Muscle of arm (tissue), 14 donors: ENCODE data around the gene YIPF3. TPM values are rescaled to one million over a fixed set of nuclear protein-coding genes. Genes with fewer than 3 reads are reported as not detected.
"Not testable (repeated sequence)": the region's sequence is repeated elsewhere in the genome, so short reads cannot be mapped to it uniquely, and the experiment has no call there.

Experiments
- DNase-seq: peaks from one replicate; pipeline ENCODE4 v3.0.0-alpha.2; 2013
- long read RNA-seq, 11 donors: transcript quantifications; one replicate each; lab custom pipeline, GENCODE V29; 2026
- polyA plus RNA-seq, 12 donors: library from polyadenylated mRNA; unstranded; fragments of 120-200 nt; gene quantifications; one replicate each; pipeline ENCODE4 v1.2.1, GENCODE V29; 2013; ENCODE audit not compliant: insufficient read length in 12 of 12

YIPF3 gene
- 10 to 100 TPM in 11 of 12 donors, not detected in 1; 72.9 to 96.0 (median 85.0) TPM for polyA plus RNA-seq
- long read RNA-seq, donor 1, transcript YIPF3-211 (3 exons, 652 nt) = minor isoform, 10 of 168 reads
- long read RNA-seq, donor 1, transcript YIPF3-202 (9 exons, 1,576 nt) = major isoform, 46 of 168 reads
- long read RNA-seq, donor 1, partial matches to known transcripts = 94 of 168 reads
- long read RNA-seq, donor 1, other reads (novel, unspliced or antisense) = 12 of 168 reads
- long read RNA-seq, donor 2, transcript YIPF3-202 (9 exons, 1,576 nt) = major isoform, 34 of 50 reads
- long read RNA-seq, donor 2, partial matches to known transcripts = 13 of 50 reads
- long read RNA-seq, donor 2, other reads (novel, unspliced or antisense) = 0 of 50 reads
- long read RNA-seq, donor 3, transcript YIPF3-202 (9 exons, 1,576 nt) = major isoform, 16 of 33 reads
- long read RNA-seq, donor 3, partial matches to known transcripts = 12 of 33 reads
- long read RNA-seq, donor 3, other reads (novel, unspliced or antisense) = 0 of 33 reads
- long read RNA-seq, donor 4, transcript YIPF3-202 (9 exons, 1,576 nt) = major isoform, 9 of 19 reads
- long read RNA-seq, donor 4, partial matches to known transcripts = 7 of 19 reads
- long read RNA-seq, donor 4, other reads (novel, unspliced or antisense) = 0 of 19 reads
- long read RNA-seq, donor 5, transcript YIPF3-202 (9 exons, 1,576 nt) = major isoform, 43 of 60 reads
- long read RNA-seq, donor 5, partial matches to known transcripts = 11 of 60 reads
- long read RNA-seq, donor 5, other reads (novel, unspliced or antisense) = 0 of 60 reads
- long read RNA-seq, donor 6, transcript YIPF3-202 (9 exons, 1,576 nt) = major isoform, 20 of 34 reads
- long read RNA-seq, donor 6, partial matches to known transcripts = 11 of 34 reads
- long read RNA-seq, donor 6, other reads (novel, unspliced or antisense) = 0 of 34 reads
- long read RNA-seq, donor 7, transcript YIPF3-202 (9 exons, 1,576 nt) = major isoform, 12 of 30 reads
- long read RNA-seq, donor 7, partial matches to known transcripts = 14 of 30 reads
- long read RNA-seq, donor 7, other reads (novel, unspliced or antisense) = 0 of 30 reads
- long read RNA-seq, donor 8, transcript YIPF3-202 (9 exons, 1,576 nt) = major isoform, 26 of 46 reads
- long read RNA-seq, donor 8, partial matches to known transcripts = 14 of 46 reads
- long read RNA-seq, donor 8, other reads (novel, unspliced or antisense) = 0 of 46 reads
- long read RNA-seq, donor 9, transcript YIPF3-202 (9 exons, 1,576 nt) = major isoform, 19 of 37 reads
- long read RNA-seq, donor 9, partial matches to known transcripts = 12 of 37 reads
- long read RNA-seq, donor 9, other reads (novel, unspliced or antisense) = 0 of 37 reads
- long read RNA-seq, donor 10, transcript YIPF3-202 (9 exons, 1,576 nt) = major isoform, 31 of 48 reads
- long read RNA-seq, donor 10, partial matches to known transcripts = 14 of 48 reads
- long read RNA-seq, donor 10, other reads (novel, unspliced or antisense) = 0 of 48 reads
- long read RNA-seq, donor 11, transcript YIPF3-202 (9 exons, 1,576 nt) = major isoform, 35 of 74 reads
- long read RNA-seq, donor 11, partial matches to known transcripts = 33 of 74 reads
- long read RNA-seq, donor 11, other reads (novel, unspliced or antisense) = 0 of 74 reads

- peak; percentile 97 for DNase-seq
These were observed at the start of gene YIPF3, which contains the start of gene POLR1C for GRCh38 chr6:43516697-43517504. YIPF3 (minus strand) TSS chr6:43516926; CDS start chr6:43516807, 119 bp downstream. POLR1C (plus strand) TSS chr6:43517089; CDS start chr6:43517110, 21 bp downstream.

- DNase-seq = no peak
These were observed 42.6 kb upstream of the YIPF3 start for GRCh38 chr6:43559328-43559727.

GRCh38 chr6:43557620-43558019 is 40.9 kb upstream of the YIPF3 start:
- not testable (repeated sequence) for DNase-seq

- no peak for DNase-seq
These were observed 30.5 kb upstream of the YIPF3 start for GRCh38 chr6:43547222-43547621.

- DNase-seq = no peak
These were observed 27.7 kb upstream of the YIPF3 start for GRCh38 chr6:43544461-43544860.

GRCh38 chr6:43541774-43542471 is 25.2 kb upstream of the YIPF3 start:
- no peak for DNase-seq

GRCh38 chr6:43540507-43540906 is 23.8 kb upstream of the YIPF3 start:
- no peak for DNase-seq

GRCh38 chr6:43539409-43539808 is 22.7 kb upstream of the YIPF3 start:
- not testable (repeated sequence) for DNase-seq

- not testable (repeated sequence) for DNase-seq
These were observed 22.3 kb upstream of the YIPF3 start for GRCh38 chr6:43538986-43539385.

GRCh38 chr6:43532201-43532600 is 15.5 kb upstream of the YIPF3 start:
- no peak for DNase-seq

GRCh38 chr6:43524483-43524961 is 7.8 kb upstream of the YIPF3 start:
- no peak for DNase-seq

GRCh38 chr6:43523284-43523683 is 6.6 kb upstream of the YIPF3 start:
- DNase-seq = no peak

- DNase-seq = no peak
These were observed 6.0 kb upstream of the YIPF3 start for GRCh38 chr6:43522547-43523261.

- no peak for DNase-seq
These were observed 5.1 kb upstream of the YIPF3 start for GRCh38 chr6:43521836-43522235.

GRCh38 chr6:43520097-43520496 is 3.4 kb upstream of the YIPF3 start:
- DNase-seq = no peak

- no peak for DNase-seq
These were observed 1.0 kb upstream of the YIPF3 start for GRCh38 chr6:43517505-43518357.

- no peak for DNase-seq
These were observed 394 bp downstream of the YIPF3 start for GRCh38 chr6:43516367-43516696.

- DNase-seq = no peak
These were observed 918 bp downstream of the YIPF3 start for GRCh38 chr6:43515808-43516207.
